Activated B cell treated with CpG ODN at 0.5 μM for 24 hours (primary cell): ENCODE data around the gene TRMT2A. TPM values are rescaled to one million over a fixed set of nuclear protein-coding genes. Genes with fewer than 3 reads are reported as not detected.
"Not testable (repeated sequence)": the region's sequence is repeated elsewhere in the genome, so short reads cannot be mapped to it uniquely, and the experiment has no call there.

Experiments
- ATAC-seq: fragments of 200-7000 bp; cut with Tn5 transposase; one replicate; pipeline ENCODE4 v1.10.0; 2021; ENCODE audit warnings: low read depth, mild to moderate bottlenecking, moderate library complexity
- CTCF ChIA-PET: fragments of 350-600 bp; sonication (Branson Sonifier 250); formaldehyde crosslinking; loops from one replicate; lab custom pipeline; 2021; ENCODE audit warnings: antibody characterized with exemption; lab: Charles Lee
- POLR2A ChIA-PET: fragments of 350-600 bp; sonication (Branson Sonifier 250); formaldehyde crosslinking; loops from one replicate; lab custom pipeline; 2021; ENCODE audit warnings: antibody characterized with exemption; lab: Charles Lee
- DNase-seq: peaks from one replicate; pipeline ENCODE4 v3.0.0; 2022
- H3K27ac Mint-ChIP-seq: one replicate; pipeline ENCODE4 v1.8.0; 2020; ENCODE audit warnings: mixed read lengths
- H3K27me3 Mint-ChIP-seq: one replicate; pipeline ENCODE4 v1.8.0; 2021; ENCODE audit warnings: mixed read lengths
- H3K36me3 Mint-ChIP-seq: one replicate; pipeline ENCODE4 v1.8.0; 2021; ENCODE audit warnings: low read depth, mixed read lengths
- H3K4me1 Mint-ChIP-seq: one replicate; pipeline ENCODE4 v1.8.0; 2021; ENCODE audit warnings: mixed read lengths
- H3K4me3 Mint-ChIP-seq: one replicate; pipeline ENCODE4 v1.8.0; 2020; ENCODE audit warnings: mild to moderate bottlenecking, mixed read lengths
- H3K9me3 Mint-ChIP-seq: one replicate; pipeline ENCODE4 v1.8.0; 2020; ENCODE audit warnings: mixed read lengths
- intact Hi-C: fragments of 100-400 bp; cut with micrococcal nuclease; formaldehyde crosslinking; loops from one replicate; pipeline ENCODE4 v1.15.1; 2024
- total RNA-seq: library from RNA; stranded (reverse); gene quantifications from 2 replicates; pipeline ENCODE4 v1.2.3, GENCODE V29; 2022
- TF ChIP-seq, protein P1 (sequence below): fragments of 200-600 bp; IDR thresholded peaks from one replicate; pipeline ENCODE4 v1.8.0; 2022; ENCODE audit warnings: antibody characterized with exemption, mild to moderate bottlenecking

Gene TRMT2A
- total RNA-seq, 1 donor from 2014 or later = 91.7 TPM

DNA sequence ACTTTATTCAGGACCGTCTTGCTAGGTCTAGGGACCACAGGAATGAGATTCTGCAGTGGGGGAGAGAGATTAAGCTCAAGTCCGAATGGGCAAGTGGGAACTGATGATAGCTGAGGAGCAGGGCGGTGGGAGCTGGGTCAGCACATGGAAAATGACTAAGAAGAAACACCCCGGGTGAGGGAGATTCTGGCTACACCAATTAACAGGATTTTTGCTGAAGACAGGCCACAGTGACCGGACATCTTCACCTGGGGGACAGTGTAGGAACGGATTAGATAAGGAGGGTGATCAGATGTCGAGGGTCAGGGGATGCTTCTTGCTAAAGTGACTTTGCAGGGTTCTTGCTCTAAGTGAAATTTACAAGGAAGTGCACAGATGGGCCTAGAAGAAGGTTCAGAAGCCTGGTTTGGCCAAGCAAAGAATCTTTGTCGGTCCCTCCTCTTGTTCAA, 45.5 kb downstream of the TRMT2A start:
- Mint-ChIP-seq H3K4me3 (no peak overlapping the region), H3K4me1 (no peaks in the 10 kb centered on the region), H3K36me3 (no peaks in the 10 kb centered on the region), H3K27ac (no peak overlapping the region), H3K27me3 (no peaks in the 10 kb centered on the region), H3K9me3 (no peaks in the 10 kb centered on the region)
- TF ChIP-seq, protein P1, sequence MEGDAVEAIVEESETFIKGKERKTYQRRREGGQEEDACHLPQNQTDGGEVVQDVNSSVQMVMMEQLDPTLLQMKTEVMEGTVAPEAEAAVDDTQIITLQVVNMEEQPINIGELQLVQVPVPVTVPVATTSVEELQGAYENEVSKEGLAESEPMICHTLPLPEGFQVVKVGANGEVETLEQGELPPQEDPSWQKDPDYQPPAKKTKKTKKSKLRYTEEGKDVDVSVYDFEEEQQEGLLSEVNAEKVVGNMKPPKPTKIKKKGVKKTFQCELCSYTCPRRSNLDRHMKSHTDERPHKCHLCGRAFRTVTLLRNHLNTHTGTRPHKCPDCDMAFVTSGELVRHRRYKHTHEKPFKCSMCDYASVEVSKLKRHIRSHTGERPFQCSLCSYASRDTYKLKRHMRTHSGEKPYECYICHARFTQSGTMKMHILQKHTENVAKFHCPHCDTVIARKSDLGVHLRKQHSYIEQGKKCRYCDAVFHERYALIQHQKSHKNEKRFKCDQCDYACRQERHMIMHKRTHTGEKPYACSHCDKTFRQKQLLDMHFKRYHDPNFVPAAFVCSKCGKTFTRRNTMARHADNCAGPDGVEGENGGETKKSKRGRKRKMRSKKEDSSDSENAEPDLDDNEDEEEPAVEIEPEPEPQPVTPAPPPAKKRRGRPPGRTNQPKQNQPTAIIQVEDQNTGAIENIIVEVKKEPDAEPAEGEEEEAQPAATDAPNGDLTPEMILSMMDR = no peak
- DNase-seq (no peak), ATAC-seq (no peak)
- CTCF ChIA-PET = no interaction called here
- intact Hi-C loops = no loop called here
- POLR2A ChIA-PET = no interaction called here

- Mint-ChIP-seq H3K36me3 (peaks cover 4% of the 10 kb centered on the region), H3K27ac (no peak overlapping the region), H3K27me3 (no peaks in the 10 kb centered on the region), H3K9me3 (no peaks in the 10 kb centered on the region), H3K4me3 (no peak overlapping the region), H3K4me1 (no peaks in the 10 kb centered on the region)
- POLR2A ChIA-PET = no interaction called here
- intact Hi-C loops = no loop called here
- ATAC-seq (no peak), DNase-seq (no peak)
- CTCF ChIA-PET = interaction anchor here (1.2 kb wide), 1 partner anchor 57 kb away, joined by 3 read pairs; no protein-coding TSS in a partner anchor
- TF ChIP-seq, protein P1 = no peak
These were observed 47.5 kb downstream of the TRMT2A start for GRCh38 chr22:20069331-20070042.

DNA sequence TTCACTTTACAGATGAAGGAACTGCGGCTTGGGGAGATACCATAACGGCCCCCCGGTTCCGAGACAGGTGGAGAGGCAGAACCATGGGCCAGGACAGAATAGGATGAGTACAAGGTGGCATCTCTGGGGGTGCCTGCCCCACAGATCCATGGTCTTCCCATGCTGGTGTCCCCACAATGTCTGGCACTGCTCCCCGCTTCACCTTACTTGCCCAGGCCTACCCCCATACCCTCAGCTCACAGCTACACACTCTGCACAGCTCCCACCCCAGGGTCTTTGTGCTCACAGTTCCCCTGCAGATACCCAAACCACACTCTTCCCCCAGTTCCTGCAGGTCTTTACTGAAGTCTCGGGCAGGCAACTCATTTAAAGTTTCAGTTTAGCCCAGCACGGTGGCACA, 48.4 kb downstream of the TRMT2A start:
- CTCF ChIA-PET = no interaction called here
- Mint-ChIP-seq H3K4me1 (no peaks in the 10 kb centered on the region), H3K27me3 (no peaks in the 10 kb centered on the region), H3K9me3 (no peaks in the 10 kb centered on the region), H3K36me3 (peaks cover 11% of the 10 kb centered on the region), H3K4me3 (no peak overlapping the region), H3K27ac (no peak overlapping the region)
- TF ChIP-seq, protein P1 = no peak
- DNase-seq (no peak), ATAC-seq (no peak)
- intact Hi-C loops = no loop called here
- POLR2A ChIA-PET = no interaction called here

- POLR2A ChIA-PET, H3K4me3 Mint-ChIP-seq, H3K27ac Mint-ChIP-seq, DNase-seq, CTCF ChIA-PET, H3K4me1 Mint-ChIP-seq, H3K9me3 Mint-ChIP-seq, intact Hi-C loops, ATAC-seq, H3K27me3 Mint-ChIP-seq: not testable (repeated sequence)
- peaks cover 19% of the 10 kb centered on the region for H3K36me3 Mint-ChIP-seq
These were observed 49.7 kb downstream of the TRMT2A start for GRCh38 chr22:20067384-20067682.

- intact Hi-C loops = no loop called here
- H3K4me1 Mint-ChIP-seq = no peaks in the 10 kb centered on the region
- TF ChIP-seq, protein P1 = no peak
- no peaks in the 10 kb centered on the region for H3K27me3 Mint-ChIP-seq
- CTCF ChIA-PET = no interaction called here
- H3K27ac Mint-ChIP-seq = no peak overlapping the region
- DNase-seq (no peak), ATAC-seq (no peak)
- H3K4me3 Mint-ChIP-seq = no peak overlapping the region
- POLR2A ChIA-PET = no interaction called here
- H3K36me3 Mint-ChIP-seq = peaks cover 24% of the 10 kb centered on the region
- H3K9me3 Mint-ChIP-seq = no peaks in the 10 kb centered on the region
These were observed 50.2 kb downstream of the TRMT2A start for GRCh38 chr22:20066617-20067383.
